HepG2 (cell line): Measurements from ENCODE around the gene HSD3B7.

Source experiments
- BHLHE40 ChIP-seq: IDR thresholded peaks from 2 replicates; pipeline ENCODE4 v1.6.1; 2011; ENCODE audit warnings: low read length, improper control_type of control experiment
- CTCF ChIP-seq: sonication (generic); formaldehyde crosslinking; IDR thresholded peaks from 2 replicates; pipeline ENCODE4 v1.5.0; 2020; ENCODE audit warnings: mild to moderate bottlenecking, missing genetic modification reagents, moderate library complexity
- MYC ChIP-seq: sonication (generic); formaldehyde crosslinking; IDR thresholded peaks from 2 replicates; pipeline ENCODE4 v1.9.0; 2021; ENCODE audit warnings: missing genetic modification reagents, borderline replicate concordance
- POLR2A ChIP-seq, 2 experiments: IDR thresholded peaks; 2 replicates each; pipeline ENCODE4 v1.6.1; 2011; ENCODE audit warnings: low read depth in 2 of 2, low read length in 2 of 2, mild to moderate bottlenecking in 1 of 2, moderate library complexity in 1 of 2; ENCODE audit not compliant: insufficient read depth in 1 of 2
- REL ChIP-seq: sonication (generic); formaldehyde crosslinking; conservative IDR thresholded peaks from 2 replicates; pipeline ENCODE4 v1.8.0; 2022; ENCODE audit warnings: mild to moderate bottlenecking, missing genetic modification reagents, moderate library complexity
- SOX6 ChIP-seq, 2 experiments: fragments of 450-650 bp in 1 of 2; sonication (generic) in 1 of 2; formaldehyde crosslinking in 1 of 2; IDR thresholded peaks; 2 replicates each; pipeline versions ENCODE4 v1.4.0 to v1.6.1; 2017 to 2020; ENCODE audit warnings: antibody characterized with exemption in 1 of 2, mild to moderate bottlenecking in 1 of 2, missing genetic modification reagents in 1 of 2
- SP1 ChIP-seq, 2 experiments: fragments of 450-650 bp in 1 of 2; sonication (generic) in 1 of 2; formaldehyde crosslinking in 1 of 2; IDR thresholded peaks; 2 replicates each; pipeline versions ENCODE4 v1.4.0 to v1.6.1; 2016 to 2020; ENCODE audit warnings: missing genetic modification reagents in 1 of 2
- ZNF251 ChIP-seq: sonication (generic); formaldehyde crosslinking; IDR thresholded peaks from 2 replicates; pipeline ENCODE4 v1.9.0; 2021; ENCODE audit warnings: mild to moderate bottlenecking, missing genetic modification reagents
- ZNF512 ChIP-seq: sonication (generic); formaldehyde crosslinking; IDR thresholded peaks from 2 replicates; pipeline ENCODE4 v1.4.0; 2020; ENCODE audit warnings: mild to moderate bottlenecking, missing genetic modification reagents

GRCh38 chr16:31010585-31011325, 25.7 kb downstream of the HSD3B7 start, which contains the start of gene STX1B:
- no peak for TF ChIP-seq CTCF (CRISPR knock-in tag)
- TF ChIP-seq SOX6 (IDR thresholded peaks at IDR 0.05) = no peak
- TF ChIP-seq SOX6 (CRISPR knock-in tag; IDR thresholded peaks at IDR 0.05) = no peak
- no peak for TF ChIP-seq MYC (CRISPR knock-in tag)
- TF ChIP-seq ZNF512 (CRISPR knock-in tag) = no peak
- TF ChIP-seq BHLHE40 = no peak
- no peak for TF ChIP-seq POLR2A (IDR thresholded peaks at IDR 0.05; ENCODE audit: insufficient read depth in 1 of 2, low read depth in 2 of 2, low read length in 2 of 2)
- no peak for TF ChIP-seq ZNF251 (CRISPR knock-in tag)
- TF ChIP-seq SP1 (IDR thresholded peaks at IDR 0.05) = no peak
- TF ChIP-seq SP1 (CRISPR knock-in tag; IDR thresholded peaks at IDR 0.05) = no peak
- no peak for TF ChIP-seq REL
